GM21528 (cell line): Measurements from ENCODE around the gene NOS3.

Experiments used
- ATAC-seq: cut with Tn5 transposase; IDR thresholded peaks from one replicate; pipeline ENCODE4 v1.9.1; 2021; ENCODE audit warnings: mild to moderate bottlenecking, moderate library complexity; ENCODE audit not compliant: unreplicated experiment, low FRiP score

The NOS3 gene

GRCh38 chr7:150990416-150991186 is at the start of gene NOS3:
Gene NOS3, plus strand, starts transcription at chr7:150991017. Its CDS starts 2,787 bp downstream, at chr7:150993804.
- no peak for ATAC-seq

- no peak for ATAC-seq
Measured at GRCh38 chr7:150941351-150942000, 49.3 kb upstream of the NOS3 start.

- no peak for ATAC-seq
Measured at GRCh38 chr7:150942001-150942590, 48.7 kb upstream of the NOS3 start.

GRCh38 chr7:150942591-150943452 is 48.0 kb upstream of the NOS3 start:
- ATAC-seq: no peak

- ATAC-seq: no peak
Measured at GRCh38 chr7:150943453-150943814, 47.4 kb upstream of the NOS3 start.

GRCh38 chr7:150944066-150945042 is 46.5 kb upstream of the NOS3 start:
- ATAC-seq: no peak

GRCh38 chr7:150945171-150945852 is 45.5 kb upstream of the NOS3 start:
- no peak for ATAC-seq

- no peak for ATAC-seq
Measured at GRCh38 chr7:150945853-150946420, 44.9 kb upstream of the NOS3 start.

GRCh38 chr7:150946421-150947240 is 44.2 kb upstream of the NOS3 start:
- no peak for ATAC-seq

- no peak for ATAC-seq
Measured at GRCh38 chr7:150947241-150947745, 43.5 kb upstream of the NOS3 start.

GRCh38 chr7:150947761-150948651 is 42.8 kb upstream of the NOS3 start:
- no peak for ATAC-seq

GRCh38 chr7:150948791-150949251 is 42.0 kb upstream of the NOS3 start:
- ATAC-seq: no peak

GRCh38 chr7:150949564-150949963 is 41.3 kb upstream of the NOS3 start:
- ATAC-seq: no peak

- ATAC-seq: no peak
Measured at GRCh38 chr7:150949971-150950491, 40.8 kb upstream of the NOS3 start.

GRCh38 chr7:150950496-150951180 is 40.2 kb upstream of the NOS3 start:
- no peak for ATAC-seq

GRCh38 chr7:150951181-150951520 is 39.7 kb upstream of the NOS3 start:
- no peak for ATAC-seq
